Measurements from ENCODE around the gene BANK1.

BANK1 gene

DNA sequence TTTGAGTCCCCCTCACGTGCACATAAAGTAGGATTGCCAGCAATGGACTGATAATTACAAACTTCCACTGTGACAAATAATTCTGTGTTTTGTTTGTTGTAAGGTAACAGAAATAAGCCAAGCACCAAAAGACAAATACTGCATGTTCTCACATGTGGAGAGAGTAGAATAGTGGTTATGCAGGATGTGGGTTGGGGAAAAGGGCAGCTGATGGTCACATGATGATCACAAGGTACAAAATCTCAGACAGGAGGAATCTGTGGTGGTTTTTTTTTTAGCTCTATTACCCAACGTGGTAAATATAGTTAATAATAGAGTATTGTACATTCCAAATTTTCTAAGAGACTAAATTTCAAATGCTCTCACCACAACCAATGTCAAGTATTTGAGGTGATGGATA, 182.3 kb downstream of the BANK1 start:
- no peak overlapping the region for H3K4me3 ChIP-seq (replicated peaks; ENCODE audit: insufficient read depth, low read length)
- no peak overlapping the region for H3K27ac ChIP-seq (replicated peaks)
- no peaks in the 10 kb centered on the region for H3K27me3 ChIP-seq (ENCODE audit: insufficient read depth, poor library complexity, severe bottlenecking)
- no peak for DNase-seq (ENCODE audit: low read depth in 1 of 2, low spot score in 1 of 2)
- no peak for TF ChIP-seq GABPA (IDR thresholded peaks at IDR 0.05; ENCODE audit: low read depth)
- TF ChIP-seq, protein P1, sequence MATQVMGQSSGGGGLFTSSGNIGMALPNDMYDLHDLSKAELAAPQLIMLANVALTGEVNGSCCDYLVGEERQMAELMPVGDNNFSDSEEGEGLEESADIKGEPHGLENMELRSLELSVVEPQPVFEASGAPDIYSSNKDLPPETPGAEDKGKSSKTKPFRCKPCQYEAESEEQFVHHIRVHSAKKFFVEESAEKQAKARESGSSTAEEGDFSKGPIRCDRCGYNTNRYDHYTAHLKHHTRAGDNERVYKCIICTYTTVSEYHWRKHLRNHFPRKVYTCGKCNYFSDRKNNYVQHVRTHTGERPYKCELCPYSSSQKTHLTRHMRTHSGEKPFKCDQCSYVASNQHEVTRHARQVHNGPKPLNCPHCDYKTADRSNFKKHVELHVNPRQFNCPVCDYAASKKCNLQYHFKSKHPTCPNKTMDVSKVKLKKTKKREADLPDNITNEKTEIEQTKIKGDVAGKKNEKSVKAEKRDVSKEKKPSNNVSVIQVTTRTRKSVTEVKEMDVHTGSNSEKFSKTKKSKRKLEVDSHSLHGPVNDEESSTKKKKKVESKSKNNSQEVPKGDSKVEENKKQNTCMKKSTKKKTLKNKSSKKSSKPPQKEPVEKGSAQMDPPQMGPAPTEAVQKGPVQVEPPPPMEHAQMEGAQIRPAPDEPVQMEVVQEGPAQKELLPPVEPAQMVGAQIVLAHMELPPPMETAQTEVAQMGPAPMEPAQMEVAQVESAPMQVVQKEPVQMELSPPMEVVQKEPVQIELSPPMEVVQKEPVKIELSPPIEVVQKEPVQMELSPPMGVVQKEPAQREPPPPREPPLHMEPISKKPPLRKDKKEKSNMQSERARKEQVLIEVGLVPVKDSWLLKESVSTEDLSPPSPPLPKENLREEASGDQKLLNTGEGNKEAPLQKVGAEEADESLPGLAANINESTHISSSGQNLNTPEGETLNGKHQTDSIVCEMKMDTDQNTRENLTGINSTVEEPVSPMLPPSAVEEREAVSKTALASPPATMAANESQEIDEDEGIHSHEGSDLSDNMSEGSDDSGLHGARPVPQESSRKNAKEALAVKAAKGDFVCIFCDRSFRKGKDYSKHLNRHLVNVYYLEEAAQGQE (IDR thresholded peaks at IDR 0.05; ENCODE audit: insufficient replicate concordance, low read depth), result no peak
- no peak for TF ChIP-seq SPI1 (IDR thresholded peaks at IDR 0.05; ENCODE audit: borderline replicate concordance, low read depth)
- TF ChIP-seq CTCF (IDR thresholded peaks at IDR 0.05; ENCODE audit: insufficient read depth, low read length), result no peak
- no peak for TF ChIP-seq POLR2AphosphoS5 (IDR thresholded peaks at IDR 0.05; ENCODE audit: low read depth)

DNA sequence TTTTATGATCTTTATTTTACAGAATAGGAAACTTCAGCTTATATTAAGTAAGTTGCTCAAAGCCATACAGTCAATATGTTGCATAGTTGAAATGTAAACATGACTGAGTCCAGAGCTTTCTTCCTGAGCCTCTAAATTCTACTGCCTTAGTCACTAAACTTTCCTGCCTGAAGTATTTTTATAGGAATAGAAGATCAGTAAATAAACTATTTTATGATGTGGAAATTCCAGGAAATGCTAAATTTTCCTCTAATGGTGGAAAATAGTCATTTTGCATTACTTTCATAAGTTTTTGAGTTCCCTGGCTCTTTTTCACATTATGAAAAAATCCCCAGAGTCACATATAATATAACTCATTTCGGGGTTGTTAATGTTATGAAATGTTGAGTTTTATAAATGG, 182.8 kb downstream of the BANK1 start:
- H3K4me3 ChIP-seq (replicated peaks; ENCODE audit: insufficient read depth, low read length), result no peak overlapping the region
- H3K27ac ChIP-seq (replicated peaks), result no peak overlapping the region

GRCh38 chr4:101977076-101977475, 186.5 kb downstream of the BANK1 start:
- DNase-seq (ENCODE audit: low read depth in 1 of 2, low spot score in 1 of 2), result no peak
- no peak overlapping the region for H3K4me3 ChIP-seq (replicated peaks; ENCODE audit: insufficient read depth, low read length)
- H3K27me3 ChIP-seq (ENCODE audit: insufficient read depth, poor library complexity, severe bottlenecking), result no peaks in the 10 kb centered on the region
- H3K27ac ChIP-seq (replicated peaks), result no peak overlapping the region
- TF ChIP-seq POLR2AphosphoS5 (IDR thresholded peaks at IDR 0.05; ENCODE audit: low read depth), result no peak

More for the DNA sequence above, 182.8 kb downstream of the BANK1 start:
- TF ChIP-seq SPI1 (IDR thresholded peaks at IDR 0.05; ENCODE audit: borderline replicate concordance, low read depth) (no peak), POLR2AphosphoS5 (IDR thresholded peaks at IDR 0.05; ENCODE audit: low read depth) (no peak)
- no peaks in the 10 kb centered on the region for H3K27me3 ChIP-seq (ENCODE audit: insufficient read depth, poor library complexity, severe bottlenecking)
- DNase-seq (ENCODE audit: low read depth in 1 of 2, low spot score in 1 of 2), result no peak

DNA sequence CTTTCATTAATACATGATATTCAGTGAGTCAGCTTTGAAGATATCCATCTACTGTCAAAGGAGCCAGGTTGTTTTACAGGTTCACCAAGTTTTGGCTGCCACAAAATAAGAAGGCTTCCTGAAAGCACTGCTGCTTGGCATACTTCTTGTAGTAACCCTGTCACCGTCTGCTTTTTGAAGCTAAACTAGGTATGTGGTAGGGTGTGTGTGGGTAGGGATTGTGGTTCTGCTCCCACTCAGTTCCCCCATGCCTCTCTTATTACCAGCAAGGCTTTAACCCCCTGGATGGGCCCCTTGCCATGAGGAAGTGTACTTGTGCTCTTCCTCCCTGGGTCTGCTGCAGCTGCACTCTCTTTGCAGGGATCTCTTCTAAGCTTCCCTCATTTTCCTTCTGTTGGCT, 191.2 kb downstream of the BANK1 start:
- Histone ChIP-seq H3K27me3 (ENCODE audit: insufficient read depth, poor library complexity, severe bottlenecking) (no peaks in the 10 kb centered on the region), H3K4me3 (replicated peaks; ENCODE audit: insufficient read depth, low read length) (no peak overlapping the region), H3K27ac (replicated peaks) (peak overlapping the region; percentile 23)
- TF ChIP-seq, protein P1 (IDR thresholded peaks at IDR 0.05; ENCODE audit: insufficient replicate concordance, low read depth), result no peak
- TF ChIP-seq POLR2AphosphoS5 (IDR thresholded peaks at IDR 0.05; ENCODE audit: low read depth), result peak; percentile 84
- TF ChIP-seq SPI1 (IDR thresholded peaks at IDR 0.05; ENCODE audit: borderline replicate concordance, low read depth), result peak; percentile 98
- DNase-seq (ENCODE audit: low read depth in 1 of 2, low spot score in 1 of 2), result peak; percentile 24 to 94

DNA sequence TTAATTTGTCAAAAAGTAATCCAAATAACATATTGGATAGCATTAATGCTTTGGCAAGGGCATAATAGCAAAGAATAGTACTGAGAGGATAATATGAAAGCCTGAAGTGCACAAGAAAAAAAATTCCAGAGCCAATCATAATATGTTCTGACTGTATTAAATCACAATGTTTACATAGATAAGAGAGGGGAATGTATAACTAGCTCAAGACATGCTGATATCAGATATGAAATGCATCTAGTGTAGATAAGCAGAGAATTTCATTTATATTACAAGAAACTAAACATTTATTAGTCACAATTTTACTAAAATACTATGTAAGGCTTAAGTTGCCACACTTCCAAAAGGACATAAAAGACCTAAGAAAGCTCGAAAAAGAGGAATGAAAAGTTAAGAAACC, 193.3 kb downstream of the BANK1 start:
- DNase-seq (ENCODE audit: low read depth in 1 of 2, low spot score in 1 of 2), result no peak
- Histone ChIP-seq H3K27me3 (ENCODE audit: insufficient read depth, poor library complexity, severe bottlenecking) (no peaks in the 10 kb centered on the region), H3K27ac (replicated peaks) (no peak overlapping the region), H3K4me3 (replicated peaks; ENCODE audit: insufficient read depth, low read length) (no peak overlapping the region)
- no peak for TF ChIP-seq CTCF (IDR thresholded peaks at IDR 0.05; ENCODE audit: insufficient read depth, low read length)
- TF ChIP-seq, protein P1 (IDR thresholded peaks at IDR 0.05; ENCODE audit: insufficient replicate concordance, low read depth), result no peak
- no peak for TF ChIP-seq GABPA (IDR thresholded peaks at IDR 0.05; ENCODE audit: low read depth)
- no peak for TF ChIP-seq SPI1 (IDR thresholded peaks at IDR 0.05; ENCODE audit: borderline replicate concordance, low read depth)
- no peak for TF ChIP-seq POLR2AphosphoS5 (IDR thresholded peaks at IDR 0.05; ENCODE audit: low read depth)

Measured in HL-60 (cell line).